ENCODE data around the gene AARS2. TPM values are rescaled to one million over a fixed set of nuclear protein-coding genes. Genes with fewer than 3 reads are reported as not detected.
"Not testable (repeated sequence)": the region's sequence is repeated elsewhere in the genome, so short reads cannot be mapped to it uniquely, and the experiment has no call there.

Gene AARS2
- total and polyA plus RNA-seq, 7 donors = 2.2 to 7.4 (median 4.4) TPM

- no peak overlapping the region for H3K4me3 ChIP-seq
- H3K9me3 ChIP-seq = no peaks in the 10 kb centered on the region
- no peak for ATAC-seq
- peaks cover 6% of the 10 kb centered on the region for H3K4me1 ChIP-seq
- H3K27me3 ChIP-seq (ENCODE audit: insufficient read depth in 3 of 3, low read length in 2 of 3) = peaks cover 0 to 5% (median 5%) of the 10 kb centered on the region in 3 donors
- intact Hi-C loops (cut with DNase I) = no loop called here
- 62 to 70% (median 66%) methylated on average over 3 of the region's 3 CpGs for WGBS, 3 donors
- H3K36me3 ChIP-seq (ENCODE audit: insufficient read depth in 1 of 2, low read depth in 1 of 2) = peaks cover 0 to 12% of the 10 kb centered on the region in 2 donors
- no peak for DNase-seq
- no peak for TF ChIP-seq CTCF (IDR thresholded peaks at IDR 0.05)
- no peak overlapping the region for H3K27ac ChIP-seq
These were observed 2.4 kb upstream of the AARS2 start for GRCh38 chr6:44315516-44315915.

- H3K27me3 ChIP-seq (ENCODE audit: insufficient read depth in 3 of 3, low read length in 2 of 3); H3K4me1 ChIP-seq; H3K9me3 ChIP-seq; H3K27ac ChIP-seq; intact Hi-C loops (cut with DNase I); DNase-seq; ATAC-seq; H3K4me3 ChIP-seq: not testable (repeated sequence)
- WGBS, 3 donors = 84 to 90% (median 86%) methylated on average over 8 of the region's 8 CpGs
- H3K36me3 ChIP-seq (ENCODE audit: insufficient read depth in 1 of 2, low read depth in 1 of 2) = peaks cover 0 to 21% of the 10 kb centered on the region in 2 donors
These were observed 1.5 kb upstream of the AARS2 start for GRCh38 chr6:44314657-44315056.

GRCh38 chr6:44311767-44312166 lies 1.4 kb downstream of the AARS2 start:
- Histone ChIP-seq H3K9me3 (no peaks in the 10 kb centered on the region), H3K27me3 (ENCODE audit: insufficient read depth in 3 of 3, low read length in 2 of 3) (no peaks in the 10 kb centered on the region), H3K27ac (no peak overlapping the region), H3K36me3 (ENCODE audit: insufficient read depth in 1 of 2, low read depth in 1 of 2) (peaks cover 0 to 50% of the 10 kb centered on the region in 2 donors), H3K4me3 (no peak overlapping the region), H3K4me1 (peaks cover 6% of the 10 kb centered on the region)
- 73 to 85% (median 73%) methylated on average over 3 of the region's 3 CpGs for WGBS, 3 donors
- ATAC-seq (no peak), DNase-seq (no peak)
- no peak for TF ChIP-seq CTCF (IDR thresholded peaks at IDR 0.05)
- intact Hi-C loops (cut with DNase I) = no loop called here

GRCh38 chr6:44311304-44311703 lies 1.8 kb downstream of the AARS2 start:
- intact Hi-C loops (cut with DNase I) = no loop called here
- Histone ChIP-seq H3K9me3 (no peaks in the 10 kb centered on the region), H3K4me1 (peaks cover 6% of the 10 kb centered on the region), H3K36me3 (ENCODE audit: insufficient read depth in 1 of 2, low read depth in 1 of 2) (peaks cover 0 to 55% of the 10 kb centered on the region in 2 donors), H3K27ac (no peak overlapping the region), H3K27me3 (ENCODE audit: insufficient read depth in 3 of 3, low read length in 2 of 3) (no peaks in the 10 kb centered on the region), H3K4me3 (no peak overlapping the region)
- DNase-seq (no peak), ATAC-seq (no peak)
- TF ChIP-seq CTCF (IDR thresholded peaks at IDR 0.05) = no peak
- WGBS, 3 donors = 40 to 91% (median 74%) methylated on average over 2 of the region's 2 CpGs

- DNase-seq = no peak
- ATAC-seq = no peak
- peaks cover 6% of the 10 kb centered on the region for H3K4me1 ChIP-seq
- intact Hi-C loops (cut with DNase I) = no loop called here
- no peak for TF ChIP-seq CTCF (IDR thresholded peaks at IDR 0.05)
- H3K27ac ChIP-seq = no peak overlapping the region
- WGBS, 3 donors = 93 to 100% (median 95%) methylated on average over 3 of the region's 3 CpGs
- no peak overlapping the region for H3K4me3 ChIP-seq
- H3K27me3 ChIP-seq (ENCODE audit: insufficient read depth in 3 of 3, low read length in 2 of 3) = no peaks in the 10 kb centered on the region
- peaks cover 3 to 65% of the 10 kb centered on the region in 2 donors for H3K36me3 ChIP-seq (ENCODE audit: insufficient read depth in 1 of 2, low read depth in 1 of 2)
- H3K9me3 ChIP-seq = no peaks in the 10 kb centered on the region
These were observed 2.9 kb downstream of the AARS2 start for GRCh38 chr6:44310241-44310640.
